Erythroblast (primary cell): ENCODE measurements around the gene RPL35A.
A peak's percentile ranks its signal among the peaks of the same experiment; 100 is the strongest.
"Not testable (repeated sequence)": the region's sequence is repeated elsewhere in the genome, so short reads cannot be mapped to it uniquely, and the experiment has no call there.

Experiments
- DNase-seq, 2 experiments: peaks; one replicate each; lab custom pipeline; 2025; lab: John Stamatoyannopoulos, UW
- GATA1 ChIP-seq: IDR thresholded peaks from 2 replicates; pipeline ENCODE4 v1.6.1; 2011; ENCODE audit warnings: low read depth, mild to moderate bottlenecking, control low read depth, low read length, moderate library complexity
- POLR2A ChIP-seq: IDR thresholded peaks from 2 replicates; pipeline ENCODE4 v1.6.1; 2011; ENCODE audit warnings: mild to moderate bottlenecking, low read length

Gene RPL35A

DNA sequence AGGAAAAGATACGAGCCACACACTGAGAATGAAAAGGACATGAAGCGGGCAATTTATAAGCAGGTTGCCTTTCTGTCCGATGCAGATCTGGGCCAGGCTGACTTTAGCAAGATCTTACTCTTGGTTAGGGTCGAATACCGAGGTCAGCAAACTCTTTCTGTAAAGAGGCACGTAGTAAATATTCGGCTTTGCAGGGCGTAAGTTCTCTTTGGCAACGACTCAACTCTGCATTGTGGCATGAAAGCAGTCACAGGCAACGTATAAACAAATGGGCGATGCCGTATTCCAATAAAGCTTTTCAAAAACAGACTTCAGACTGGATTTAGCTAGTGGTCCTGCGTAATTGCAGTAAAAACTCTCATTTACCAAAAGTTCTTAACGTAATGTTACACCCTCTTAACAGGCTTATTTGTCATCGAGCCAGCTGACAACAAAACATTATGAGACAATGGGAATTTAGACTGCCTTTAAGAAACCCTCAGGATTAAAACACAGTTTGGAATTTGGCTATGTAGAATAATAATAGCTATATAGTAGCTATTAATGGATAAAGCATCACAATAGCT is 13.1 kb upstream of the RPL35A start:
- TF ChIP-seq GATA1, result no peak
- TF ChIP-seq POLR2A, result no peak
- no peak for DNase-seq

DNA sequence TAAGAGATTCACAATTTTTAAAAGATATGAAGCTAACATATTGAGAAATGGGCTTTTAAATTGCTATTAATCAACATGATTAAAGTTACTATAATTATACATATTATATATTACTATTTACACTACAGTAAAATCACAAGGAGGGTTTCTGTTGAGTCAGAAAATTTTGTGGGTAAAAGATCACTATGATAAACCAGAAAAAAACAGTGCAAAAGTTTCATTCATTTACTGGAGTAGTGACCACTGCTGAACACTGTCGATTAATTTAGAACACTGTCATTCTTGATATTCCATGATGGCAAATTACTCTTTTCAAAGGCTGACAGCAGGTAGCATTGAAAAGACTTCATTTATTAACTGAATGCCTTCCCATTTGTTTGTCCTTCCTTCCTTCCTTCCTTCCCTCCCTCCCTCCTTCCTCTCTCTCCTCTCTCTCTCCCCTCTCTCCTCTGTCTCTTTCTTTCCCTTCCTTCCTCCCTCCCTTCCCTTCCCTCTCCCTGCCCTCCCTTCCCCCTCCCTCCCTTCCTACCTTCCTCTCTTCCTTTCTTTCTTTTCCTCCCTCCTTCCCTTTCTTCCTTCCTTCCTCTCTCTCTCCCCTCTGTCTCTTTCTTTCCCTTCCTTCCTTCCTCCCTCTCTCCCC is 9.1 kb upstream of the RPL35A start:
- TF ChIP-seq GATA1 (no peak), POLR2A (no peak)
- DNase-seq, result no peak

DNA sequence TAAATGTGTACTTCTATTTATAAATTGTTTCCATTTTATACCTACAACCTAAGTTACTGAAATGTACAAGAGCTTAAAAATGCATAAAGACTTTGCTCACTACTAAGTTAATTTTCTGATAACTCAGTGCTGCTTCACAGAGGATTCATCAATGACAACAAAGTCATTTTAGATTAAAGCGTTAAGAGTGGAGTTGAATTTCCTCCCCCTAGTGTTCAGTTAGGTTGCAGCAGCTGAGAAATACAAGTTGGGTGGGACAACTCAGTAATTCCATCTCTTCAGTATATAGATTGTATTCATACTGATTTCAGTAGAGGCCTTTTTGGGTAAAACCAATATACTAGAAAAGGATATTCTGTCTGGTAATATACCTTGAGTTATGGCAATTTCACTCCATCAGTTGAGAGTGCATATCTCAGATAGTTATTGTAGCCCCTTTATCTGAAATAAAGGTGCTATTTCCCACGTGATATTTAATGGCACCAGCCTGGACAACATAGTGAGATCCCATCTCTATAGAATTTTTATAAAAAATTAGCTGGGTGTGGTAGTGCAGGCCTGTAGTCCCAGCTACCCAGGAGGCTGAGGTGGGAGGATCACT is 6.9 kb upstream of the RPL35A start:
- peak; percentile 65 to 72 for DNase-seq
- no peak for TF ChIP-seq POLR2A
- TF ChIP-seq GATA1, result no peak

DNA sequence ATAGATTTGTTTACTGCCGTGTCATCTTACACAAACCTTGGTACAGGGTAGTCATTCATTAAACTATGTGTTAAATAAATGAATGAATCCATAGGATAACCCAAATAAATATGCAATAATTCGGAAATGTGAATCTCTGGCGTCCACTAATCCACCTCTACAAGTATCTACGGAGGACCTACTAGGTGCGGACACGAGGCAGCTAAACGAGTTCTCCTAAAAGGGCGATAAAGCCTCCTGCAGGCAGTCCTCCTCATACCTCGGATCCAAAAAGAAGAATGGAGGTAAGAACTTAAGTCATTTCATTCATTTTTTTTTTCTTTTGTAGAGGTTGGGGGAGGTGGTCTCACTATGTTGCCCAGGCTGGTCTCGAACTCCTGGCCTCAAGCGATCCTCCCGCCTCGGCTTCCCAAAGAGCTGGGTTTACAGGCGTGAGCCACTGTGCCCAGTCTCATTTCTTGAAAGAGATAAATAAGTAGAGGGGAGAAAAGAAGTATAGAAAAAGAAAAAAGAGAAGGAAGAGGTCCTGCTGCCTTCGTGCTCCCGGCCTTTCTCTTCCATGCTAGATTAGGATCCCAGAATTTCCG is 706 bp upstream of the RPL35A start:
- peak in 1 of 2 experiments; percentile 37 for DNase-seq
- TF ChIP-seq GATA1 (no peak), POLR2A (no peak)

DNA sequence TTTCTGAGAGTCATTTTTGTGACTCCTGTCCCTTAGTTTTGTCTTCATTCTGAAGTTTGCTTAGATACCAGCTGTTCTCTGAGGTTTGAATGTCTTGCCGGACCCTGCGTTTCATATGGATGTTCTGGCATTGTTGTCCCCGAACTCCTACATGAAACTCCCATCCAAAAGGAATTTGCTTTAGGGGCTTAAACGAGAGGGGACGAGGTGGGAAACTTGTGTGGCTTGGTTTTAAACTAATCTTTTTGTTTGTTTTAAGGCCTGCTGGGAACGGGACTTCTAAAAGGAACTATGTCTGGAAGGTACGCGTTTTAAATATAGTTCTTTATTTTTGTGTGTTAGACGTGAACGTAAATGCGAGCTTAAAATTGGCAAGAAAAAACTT is 679 bp downstream of the RPL35A start:
- TF ChIP-seq POLR2A (no peak), GATA1 (no peak)
- DNase-seq, result peak in 1 of 2 experiments; percentile 67

DNA sequence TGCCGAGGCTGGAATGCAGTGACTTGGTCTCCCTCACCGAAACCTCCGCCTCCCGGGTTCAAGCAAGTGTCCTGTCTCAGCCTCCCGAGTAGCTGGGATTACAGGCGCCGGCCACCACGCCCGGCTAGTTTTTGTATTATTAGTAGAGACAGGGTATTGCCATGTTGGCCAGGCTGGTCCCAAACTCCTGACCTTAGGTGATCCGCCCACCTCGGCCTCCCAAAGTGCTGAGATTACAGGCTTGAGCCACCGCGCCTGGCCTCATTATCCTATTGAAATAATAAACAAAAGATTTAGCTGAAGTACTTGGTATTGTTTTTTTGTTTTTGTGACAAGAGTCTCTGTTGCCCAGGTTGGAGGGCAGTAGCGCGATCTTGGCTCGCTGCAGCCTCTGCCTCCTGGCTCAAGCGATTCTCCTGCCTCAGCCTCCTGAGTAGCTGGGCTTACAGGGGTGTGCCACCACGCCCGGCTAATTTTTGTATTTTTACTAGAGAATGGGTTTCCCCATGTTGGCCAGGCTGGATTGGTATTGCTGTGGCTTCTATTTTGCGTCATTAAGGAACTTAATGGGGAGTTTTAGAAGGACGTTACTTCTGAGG is 1.5 kb downstream of the RPL35A start:
- TF ChIP-seq GATA1 (no peak), POLR2A (no peak)
- no peak for DNase-seq

DNA sequence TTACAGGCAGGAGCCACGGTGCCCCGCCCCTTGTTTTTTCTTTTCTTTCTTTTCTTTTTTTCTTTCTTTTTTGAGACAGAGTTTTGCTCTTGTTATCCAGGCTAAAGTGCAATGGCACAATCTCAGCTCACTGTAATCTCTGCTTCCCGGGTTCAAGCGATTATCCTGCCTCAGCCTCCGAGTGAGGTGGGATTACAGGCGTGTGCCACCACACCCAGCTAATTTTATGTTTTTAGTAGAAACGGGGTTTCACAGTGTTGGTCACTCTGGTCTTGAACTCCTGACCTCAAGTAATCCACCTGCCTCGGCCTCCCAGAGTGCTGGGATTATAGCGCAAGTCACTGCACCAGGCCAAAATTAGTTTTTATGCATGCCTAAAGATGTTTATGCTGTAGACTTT is 2.5 kb downstream of the RPL35A start:
- no peak for DNase-seq
- no peak for TF ChIP-seq GATA1
- TF ChIP-seq POLR2A, result no peak

DNA sequence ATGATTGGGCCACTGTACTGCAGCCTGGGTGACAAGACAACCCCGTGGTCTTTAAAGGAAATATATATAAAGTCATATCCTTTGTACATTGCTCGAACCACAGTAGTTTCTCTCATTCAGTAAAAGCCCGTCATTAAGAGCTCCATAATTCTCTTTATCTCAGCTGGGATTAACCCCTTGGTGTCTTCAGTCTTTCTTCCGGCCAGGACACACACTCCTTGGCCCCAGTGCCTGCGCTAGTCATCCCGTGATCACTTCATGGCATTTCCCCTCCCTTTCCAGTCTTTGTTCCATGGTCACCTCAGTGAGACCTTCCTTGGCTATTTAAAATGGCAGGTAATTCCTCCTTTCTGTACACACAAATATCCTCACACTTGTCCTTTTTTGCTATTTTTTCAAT is 3.3 kb downstream of the RPL35A start:
- TF ChIP-seq GATA1, result no peak
- TF ChIP-seq POLR2A, result no peak

DNA sequence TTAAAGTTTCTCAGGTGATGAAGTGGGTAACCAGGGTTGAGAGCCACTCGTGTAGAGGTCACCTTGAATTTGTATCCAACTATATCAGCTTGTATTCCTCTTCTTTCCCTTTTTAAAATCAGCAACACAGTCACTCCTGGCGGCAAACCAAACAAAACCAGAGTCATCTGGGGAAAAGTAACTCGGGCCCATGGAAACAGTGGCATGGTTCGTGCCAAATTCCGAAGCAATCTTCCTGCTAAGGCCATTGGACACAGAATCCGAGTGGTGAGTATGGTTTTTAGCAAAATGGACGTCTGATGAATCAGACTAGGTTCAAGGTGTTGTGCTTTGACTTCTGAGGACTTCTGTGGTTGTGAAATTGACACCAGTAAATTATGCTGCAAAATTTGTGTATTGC is 3.9 kb downstream of the RPL35A start:
- TF ChIP-seq POLR2A, result no peak
- no peak for TF ChIP-seq GATA1

More for the DNA sequence above, 3.3 kb downstream of the RPL35A start:
- no peak for DNase-seq

DNA sequence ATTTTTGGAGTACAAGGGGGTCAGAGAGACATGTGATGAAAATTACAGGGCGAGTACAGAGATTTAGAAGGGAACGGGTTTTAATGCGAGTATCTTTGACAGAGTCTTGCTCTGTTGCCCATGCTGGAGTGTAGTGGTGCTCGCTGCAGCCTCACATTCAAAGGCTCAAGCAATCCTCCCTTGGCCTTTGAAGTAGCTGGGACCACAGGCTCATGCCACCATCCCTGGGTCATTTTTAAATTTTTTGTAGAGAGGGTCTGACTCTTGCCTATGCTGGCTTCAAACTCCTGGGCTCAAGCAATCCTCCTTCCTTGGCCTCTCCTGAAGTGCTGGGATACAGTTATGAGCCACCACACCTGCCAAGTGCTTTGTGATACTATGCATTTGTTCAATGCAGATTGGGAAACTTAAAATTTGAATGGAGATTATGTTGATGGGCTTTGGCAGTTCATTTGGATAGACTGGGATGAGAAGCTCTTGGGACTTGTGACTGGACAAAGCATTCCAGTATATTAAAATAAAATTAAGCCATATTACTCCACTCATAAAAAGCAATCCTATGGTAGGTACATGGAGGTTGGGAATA is 6.0 kb downstream of the RPL35A start:
- no peak for DNase-seq
- TF ChIP-seq GATA1, result no peak
- no peak for TF ChIP-seq POLR2A

More for the DNA sequence above, 3.9 kb downstream of the RPL35A start:
- no peak for DNase-seq

DNA sequence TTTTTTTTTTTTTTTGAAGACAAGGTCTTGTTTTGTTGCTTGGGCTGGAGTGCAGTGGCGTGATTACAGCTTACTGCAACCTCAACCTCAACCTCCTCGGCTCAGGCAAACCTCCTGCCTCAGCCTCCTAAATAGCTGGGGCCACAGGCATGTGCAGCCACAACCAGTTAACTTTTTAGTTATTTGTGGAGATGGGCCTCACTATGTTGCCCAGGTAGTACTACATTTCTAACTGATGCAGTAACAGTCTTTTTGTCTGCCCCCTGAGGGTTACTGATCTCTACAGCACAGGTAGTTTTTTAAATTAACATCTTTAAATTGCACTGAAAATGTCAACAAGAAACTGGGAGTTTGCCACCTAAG is 6.6 kb downstream of the RPL35A start:
- DNase-seq, result no peak
- TF ChIP-seq POLR2A (no peak), GATA1 (no peak)

DNA sequence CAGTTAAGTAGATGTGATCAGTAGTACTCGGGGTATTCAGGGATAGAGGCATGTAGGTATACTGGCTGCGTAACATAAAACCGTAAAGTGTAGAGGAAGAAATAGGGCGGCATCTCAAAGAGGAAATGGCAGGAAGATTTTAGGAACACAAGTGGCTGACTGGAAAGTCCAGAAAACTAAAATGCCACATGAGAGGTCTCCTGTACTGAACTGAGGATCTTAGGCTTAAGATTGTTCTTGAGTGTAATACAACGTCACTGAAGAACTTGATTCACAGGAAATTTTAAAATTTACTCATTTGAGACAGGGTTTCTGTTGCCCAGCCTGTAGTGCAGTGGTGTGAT is 7.8 kb downstream of the RPL35A start:
- no peak for DNase-seq

DNA sequence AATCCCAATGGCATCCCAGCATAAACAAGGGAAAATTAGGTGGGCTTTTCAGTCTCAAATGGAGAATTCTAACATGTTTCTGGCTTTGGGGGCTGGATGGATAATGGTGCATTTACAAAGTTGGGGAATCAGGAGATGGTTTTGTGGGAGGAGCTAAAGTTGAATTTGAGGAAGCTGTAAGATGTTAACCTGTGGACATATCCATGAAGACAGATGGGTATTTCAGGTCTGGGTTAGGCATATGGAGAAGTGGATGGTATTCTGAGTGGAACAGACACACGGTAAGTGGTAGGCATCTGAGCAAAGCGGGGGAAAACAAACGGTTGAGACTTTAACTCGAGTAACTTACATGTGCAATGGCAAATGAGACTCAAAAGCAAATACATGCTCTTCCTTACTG is 8.4 kb downstream of the RPL35A start:
- peak in 1 of 2 experiments; percentile 10 for DNase-seq
- TF ChIP-seq POLR2A (no peak), GATA1 (no peak)

More for the DNA sequence above, 7.8 kb downstream of the RPL35A start:
- TF ChIP-seq POLR2A, result no peak
- no peak for TF ChIP-seq GATA1

DNA sequence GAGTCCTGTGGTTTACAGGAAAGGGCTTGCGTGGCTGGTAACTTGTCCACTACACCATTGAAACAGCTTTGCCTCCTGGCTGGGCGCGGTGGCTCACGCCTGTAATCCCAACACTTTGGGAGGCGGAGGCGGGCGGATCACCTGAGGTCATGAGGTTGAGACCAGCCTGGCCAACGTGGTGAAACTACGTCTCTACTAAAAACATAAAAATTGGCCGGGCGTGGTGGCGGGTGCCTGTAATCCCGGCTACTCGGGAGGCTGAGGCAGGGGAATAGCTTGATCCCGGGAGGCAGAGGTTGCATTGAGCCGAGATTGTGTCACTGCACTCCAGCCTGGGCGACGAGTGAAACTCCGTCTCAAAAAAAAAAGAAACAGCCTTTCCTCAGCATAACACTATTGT is 8.9 kb downstream of the RPL35A start:
- DNase-seq, result not testable (repeated sequence)
